Cortex of kidney (tissue), 1 donor: ENCODE measurements around the gene PUDP.
"Not testable (repeated sequence)": the region's sequence is repeated elsewhere in the genome, so short reads cannot be mapped to it uniquely, and the experiment has no call there.

Experiments
- DNase-seq: peaks from one replicate; lab custom pipeline; 2025; lab: John Stamatoyannopoulos, UW

PUDP gene

GRCh38 chrX:7109838-7110793 lies 37.8 kb downstream of the PUDP start:
- DNase-seq: no peak

- no peak for DNase-seq
These were observed 38.9 kb downstream of the PUDP start for GRCh38 chrX:7109049-7109531.

- DNase-seq: no peak
These were observed 39.9 kb downstream of the PUDP start for GRCh38 chrX:7108030-7108429.

GRCh38 chrX:7106649-7107048 lies 41.3 kb downstream of the PUDP start:
- no peak for DNase-seq

GRCh38 chrX:7102119-7102518 lies 45.8 kb downstream of the PUDP start:
- DNase-seq: no peak

GRCh38 chrX:7100022-7100421 lies 47.9 kb downstream of the PUDP start:
- no peak for DNase-seq

GRCh38 chrX:7095657-7096056 lies 52.3 kb downstream of the PUDP start:
- DNase-seq: not testable (repeated sequence)

- DNase-seq: no peak
These were observed 54.6 kb downstream of the PUDP start for GRCh38 chrX:7093305-7093704.

- DNase-seq: no peak
These were observed 55.4 kb downstream of the PUDP start for GRCh38 chrX:7092543-7092942.

- no peak for DNase-seq
These were observed 56.0 kb downstream of the PUDP start for GRCh38 chrX:7091923-7092322.

- DNase-seq: no peak
These were observed 57.3 kb downstream of the PUDP start for GRCh38 chrX:7090641-7091040.

- no peak for DNase-seq
These were observed 58.9 kb downstream of the PUDP start for GRCh38 chrX:7088968-7089615.

GRCh38 chrX:7086384-7086783 lies 61.6 kb downstream of the PUDP start:
- no peak for DNase-seq

GRCh38 chrX:7085879-7086278 lies 62.1 kb downstream of the PUDP start:
- no peak for DNase-seq

- DNase-seq: no peak
These were observed 63.1 kb downstream of the PUDP start for GRCh38 chrX:7084841-7085240.

- DNase-seq: no peak
These were observed 64.2 kb downstream of the PUDP start for GRCh38 chrX:7083468-7084396.

GRCh38 chrX:7083021-7083420 lies 64.9 kb downstream of the PUDP start:
- DNase-seq: no peak

GRCh38 chrX:7082556-7082955 lies 65.4 kb downstream of the PUDP start:
- no peak for DNase-seq

GRCh38 chrX:7077241-7078230 lies 70.4 kb downstream of the PUDP start:
- no peak for DNase-seq

- DNase-seq: no peak
These were observed 71.7 kb downstream of the PUDP start for GRCh38 chrX:7076245-7076661.

- DNase-seq: no peak
These were observed 73.1 kb downstream of the PUDP start for GRCh38 chrX:7074908-7075204.
